Measurements from ENCODE around the gene SCN1A.

DNA sequence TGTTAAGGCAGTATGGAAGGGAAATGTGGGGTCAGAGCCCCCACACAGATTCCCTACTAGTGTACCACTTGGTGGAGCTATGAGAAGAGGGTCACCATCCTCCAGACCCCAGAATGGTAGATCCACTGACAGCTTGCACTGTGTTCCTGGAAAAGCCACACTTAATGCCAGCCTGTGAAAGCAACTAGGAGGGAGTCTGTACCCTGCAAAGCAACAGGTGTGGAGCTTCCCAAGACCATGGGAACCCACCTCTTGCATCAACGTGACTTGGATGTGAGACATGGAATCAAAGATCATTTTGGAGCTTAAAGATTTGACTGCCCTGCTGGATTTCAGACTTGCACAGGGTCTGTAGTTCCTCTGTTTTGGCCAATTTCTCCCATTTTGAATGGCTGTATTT is 10.8 kb upstream of the SCN1A start:
- TF ChIP-seq POLR2A (IDR thresholded peaks at IDR 0.05) (no peak), POLR2AphosphoS5 (IDR thresholded peaks at IDR 0.05) (no peak), EP300 (IDR thresholded peaks at IDR 0.05) (no peak)
- TF ChIP-seq, protein P1, sequence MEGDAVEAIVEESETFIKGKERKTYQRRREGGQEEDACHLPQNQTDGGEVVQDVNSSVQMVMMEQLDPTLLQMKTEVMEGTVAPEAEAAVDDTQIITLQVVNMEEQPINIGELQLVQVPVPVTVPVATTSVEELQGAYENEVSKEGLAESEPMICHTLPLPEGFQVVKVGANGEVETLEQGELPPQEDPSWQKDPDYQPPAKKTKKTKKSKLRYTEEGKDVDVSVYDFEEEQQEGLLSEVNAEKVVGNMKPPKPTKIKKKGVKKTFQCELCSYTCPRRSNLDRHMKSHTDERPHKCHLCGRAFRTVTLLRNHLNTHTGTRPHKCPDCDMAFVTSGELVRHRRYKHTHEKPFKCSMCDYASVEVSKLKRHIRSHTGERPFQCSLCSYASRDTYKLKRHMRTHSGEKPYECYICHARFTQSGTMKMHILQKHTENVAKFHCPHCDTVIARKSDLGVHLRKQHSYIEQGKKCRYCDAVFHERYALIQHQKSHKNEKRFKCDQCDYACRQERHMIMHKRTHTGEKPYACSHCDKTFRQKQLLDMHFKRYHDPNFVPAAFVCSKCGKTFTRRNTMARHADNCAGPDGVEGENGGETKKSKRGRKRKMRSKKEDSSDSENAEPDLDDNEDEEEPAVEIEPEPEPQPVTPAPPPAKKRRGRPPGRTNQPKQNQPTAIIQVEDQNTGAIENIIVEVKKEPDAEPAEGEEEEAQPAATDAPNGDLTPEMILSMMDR (IDR thresholded peaks at IDR 0.05): no peak

Measured in sigmoid colon (tissue), 4 donors.